HepG2 (cell line): ENCODE data around the gene MAVS. TPM values are rescaled to one million over a fixed set of nuclear protein-coding genes. Genes with fewer than 3 reads are reported as not detected.

Experiments used
- FOXP1 ChIP-seq, 2 experiments: fragments of 450-650 bp in 1 of 2; IDR thresholded peaks; 2 replicates each; pipeline ENCODE4 v1.6.1; 2017 to 2018; ENCODE audit warnings: antibody characterized with exemption in 1 of 2
- HNF4A ChIP-seq: sonication (generic); formaldehyde crosslinking; IDR thresholded peaks from 2 replicates; pipeline ENCODE4 v1.4.0; 2020; ENCODE audit warnings: missing genetic modification reagents
- NFYC ChIP-seq: IDR thresholded peaks from 2 replicates; pipeline ENCODE4 v1.6.1; 2016; ENCODE audit warnings: missing genetic modification reagents, missing compliant biosample characterization
- NR2F2 ChIP-seq: IDR thresholded peaks from 2 replicates; pipeline ENCODE4 v1.6.1; 2012; ENCODE audit warnings: low read depth, inconsistent platforms, borderline replicate concordance
- RARA ChIP-seq: IDR thresholded peaks from 2 replicates; pipeline ENCODE4 v1.6.1; 2016; ENCODE audit warnings: missing genetic modification reagents, missing compliant biosample characterization
- SP1 ChIP-seq, 2 experiments: fragments of 450-650 bp in 1 of 2; sonication (generic) in 1 of 2; formaldehyde crosslinking in 1 of 2; IDR thresholded peaks; 2 replicates each; pipeline versions ENCODE4 v1.4.0 to v1.6.1; 2016 to 2020; ENCODE audit warnings: missing genetic modification reagents in 1 of 2
- TBL1XR1 ChIP-seq: fragments of 150-350 bp; IDR thresholded peaks from 2 replicates; pipeline ENCODE4 v1.6.1; 2014; ENCODE audit warnings: borderline replicate concordance, low read length; ENCODE audit not compliant: partially characterized antibody
- ZBTB8A ChIP-seq: sonication (generic); formaldehyde crosslinking; IDR thresholded peaks from 2 replicates; pipeline ENCODE4 v1.4.0; 2020; ENCODE audit warnings: mild to moderate bottlenecking, low read depth, missing genetic modification reagents, borderline replicate concordance
- ZNF10 ChIP-seq: sonication (generic); formaldehyde crosslinking; IDR thresholded peaks from 2 replicates; pipeline ENCODE4 v1.4.0; 2020; ENCODE audit warnings: mild to moderate bottlenecking, low read depth, missing genetic modification reagents, borderline replicate concordance
- ZNF546 ChIP-seq: sonication (generic); formaldehyde crosslinking; conservative IDR thresholded peaks from 2 replicates; pipeline ENCODE4 v1.8.1; 2023; ENCODE audit warnings: mild to moderate bottlenecking, missing genetic modification reagents
- ZNF615 ChIP-seq: sonication (generic); formaldehyde crosslinking; IDR thresholded peaks from 2 replicates; pipeline ENCODE4 v1.5.0; 2020; ENCODE audit warnings: mild to moderate bottlenecking, missing genetic modification reagents, borderline replicate concordance
- ZNF713 ChIP-seq: sonication (generic); formaldehyde crosslinking; IDR thresholded peaks from 2 replicates; pipeline ENCODE4 v1.4.0; 2020; ENCODE audit warnings: mild to moderate bottlenecking, missing genetic modification reagents
- ZSCAN30 ChIP-seq: sonication (generic); formaldehyde crosslinking; IDR thresholded peaks from 2 replicates; pipeline ENCODE4 v1.5.0; 2020; ENCODE audit warnings: mild to moderate bottlenecking, missing genetic modification reagents
- polyA plus RNA-seq, 8 experiments: library from polyadenylated mRNA; depleted of rRNA in 3 of 8; stranded (reverse) in 7 of 8; unstranded in 1 of 8; fragments of >200 nt; fragmentation: Illumina TruSeq in 4 of 8; extraction: Trizol in 4 of 8; gene quantifications; 2 replicates each; pipeline versions ENCODE4 v1.2.1 to v1.2.3, GENCODE V29; 2011 to 2016; ENCODE audit warnings: low read depth in 4 of 8, missing spikeins in 1 of 8, mixed read lengths in 1 of 8; ENCODE audit not compliant: insufficient read depth in 1 of 8
- total RNA-seq, 5 experiments: library from RNA; depleted of rRNA; stranded (reverse); fragments of >200 nt; fragmentation: Illumina TruSeq; extraction: Trizol; gene quantifications; 2 replicates each; pipeline ENCODE4 v1.2.3, GENCODE V29; 2016; ENCODE audit warnings: low read depth in 1 of 5
- TF ChIP-seq, protein P1 (sequence below): sonication (generic); formaldehyde crosslinking; IDR thresholded peaks from 2 replicates; pipeline ENCODE4 v1.4.0; 2020; ENCODE audit warnings: missing genetic modification reagents, low read depth, mild to moderate bottlenecking, borderline replicate concordance
- TF ChIP-seq, protein P2 (sequence below): sonication (generic); formaldehyde crosslinking; IDR thresholded peaks from 2 replicates; pipeline ENCODE4 v1.5.1; 2020; ENCODE audit warnings: missing genetic modification reagents, mild to moderate bottlenecking, borderline replicate concordance
- TF ChIP-seq, protein P3 (sequence below), 2 experiments: sonication (generic) in 1 of 2; formaldehyde crosslinking in 1 of 2; IDR thresholded peaks; 2 replicates each; pipeline versions ENCODE4 v1.4.0 to v1.6.1; 2016 to 2020; ENCODE audit warnings: borderline replicate concordance in 1 of 2, low read depth in 1 of 2, mild to moderate bottlenecking in 1 of 2, missing genetic modification reagents in 1 of 2
- TF ChIP-seq, protein P4 (sequence below): sonication (generic); formaldehyde crosslinking; IDR thresholded peaks from 2 replicates; pipeline ENCODE4 v1.4.0; 2020; ENCODE audit warnings: mild to moderate bottlenecking, missing genetic modification reagents
- TF ChIP-seq, protein P5 (sequence below): sonication (generic); formaldehyde crosslinking; conservative IDR thresholded peaks from 2 replicates; pipeline ENCODE4 v1.4.0; 2020; ENCODE audit warnings: mild to moderate bottlenecking, missing genetic modification reagents, moderate library complexity

The MAVS gene
- total and polyA plus RNA-seq, 2 of the 13 experiments (the other 11 are each of a cell fraction or from before 2014, with no cell fraction given) = 27.3 to 36.6 TPM

DNA sequence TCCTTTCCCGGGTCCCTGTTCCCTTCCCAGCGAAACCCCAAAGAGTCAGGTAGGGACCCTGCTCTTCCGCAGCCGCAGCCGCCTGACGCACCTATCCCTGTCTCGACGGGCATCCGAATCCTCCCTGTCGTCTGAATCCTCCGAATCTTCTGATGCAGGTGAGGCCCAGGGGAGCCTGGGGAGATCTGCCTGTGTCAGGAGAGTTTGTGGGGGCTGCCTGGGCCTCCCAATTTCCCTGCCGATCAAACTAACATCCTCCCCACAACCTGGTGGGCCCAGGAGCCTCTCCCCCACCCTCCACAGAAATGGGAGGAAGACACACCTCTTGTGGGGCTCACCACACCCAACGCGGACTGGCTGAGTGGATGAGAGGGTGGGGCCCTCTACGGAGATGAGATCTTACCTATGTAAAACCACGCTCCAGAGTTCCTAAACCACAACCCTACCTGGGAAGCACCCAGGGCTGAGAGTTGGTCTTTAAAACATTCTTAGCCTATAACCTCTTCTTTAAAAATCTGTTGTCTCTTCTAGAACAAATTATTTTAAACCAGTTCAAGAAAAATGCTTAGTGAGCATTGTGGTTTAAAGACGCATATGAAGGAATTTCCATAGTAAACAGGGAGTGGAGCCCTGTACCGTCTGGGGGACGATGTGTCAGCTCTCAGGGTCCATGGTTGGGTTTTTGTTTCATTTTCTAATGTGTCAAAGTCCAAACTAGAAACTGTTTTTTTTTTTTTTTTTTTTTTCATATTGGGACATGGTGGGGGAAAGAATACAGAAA is 48.9 kb upstream of the MAVS start (continued):
- TF ChIP-seq RARA (CRISPR knock-in tag) (no peak), ZBTB8A (no peak), HNF4A (CRISPR knock-in tag) (peak; percentile 80), ZNF615 (CRISPR knock-in tag) (no peak), TBL1XR1 (no peak), SP1 (IDR thresholded peaks at IDR 0.05) (no peak), SP1 (CRISPR knock-in tag; IDR thresholded peaks at IDR 0.05) (no peak), ZNF546 (CRISPR knock-in tag) (no peak), ZNF713 (CRISPR knock-in tag) (no peak), ZSCAN30 (CRISPR knock-in tag) (no peak), NR2F2 (no peak), NFYC (CRISPR knock-in tag) (no peak), ZNF10 (CRISPR knock-in tag) (no peak), FOXP1 (IDR thresholded peaks at IDR 0.05) (0 out of 2 replicates have a peak, but pooled peaks have one; percentile 16), FOXP1 (CRISPR knock-in tag; IDR thresholded peaks at IDR 0.05) (no peak)
- TF ChIP-seq, protein P1, sequence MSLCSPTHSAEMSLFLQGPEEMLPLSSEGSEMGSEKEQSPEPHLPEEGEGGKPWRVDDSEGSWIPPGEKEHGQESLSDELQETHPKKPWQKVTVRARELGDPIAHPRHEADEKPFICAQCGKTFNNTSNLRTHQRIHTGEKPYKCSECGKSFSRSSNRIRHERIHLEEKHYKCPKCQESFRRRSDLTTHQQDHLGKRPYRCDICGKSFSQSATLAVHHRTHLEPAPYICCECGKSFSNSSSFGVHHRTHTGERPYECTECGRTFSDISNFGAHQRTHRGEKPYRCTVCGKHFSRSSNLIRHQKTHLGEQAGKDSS (CRISPR knock-in tag) = no peak
- TF ChIP-seq, protein P2, sequence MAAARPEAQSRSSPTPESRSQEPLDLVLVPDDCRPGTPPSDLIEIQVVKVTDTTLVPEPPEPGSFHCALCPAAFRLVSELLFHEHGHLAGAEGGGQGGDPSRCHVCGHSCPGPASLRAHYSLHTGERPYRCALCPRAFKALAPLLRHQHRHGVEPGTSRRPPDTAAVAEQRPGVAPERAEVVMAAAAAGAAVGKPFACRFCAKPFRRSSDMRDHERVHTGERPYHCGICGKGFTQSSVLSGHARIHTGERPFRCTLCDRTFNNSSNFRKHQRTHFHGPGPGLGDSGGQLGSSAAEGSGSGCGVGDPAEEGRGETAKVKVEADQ (CRISPR knock-in tag) = no peak
- TF ChIP-seq, protein P3, sequence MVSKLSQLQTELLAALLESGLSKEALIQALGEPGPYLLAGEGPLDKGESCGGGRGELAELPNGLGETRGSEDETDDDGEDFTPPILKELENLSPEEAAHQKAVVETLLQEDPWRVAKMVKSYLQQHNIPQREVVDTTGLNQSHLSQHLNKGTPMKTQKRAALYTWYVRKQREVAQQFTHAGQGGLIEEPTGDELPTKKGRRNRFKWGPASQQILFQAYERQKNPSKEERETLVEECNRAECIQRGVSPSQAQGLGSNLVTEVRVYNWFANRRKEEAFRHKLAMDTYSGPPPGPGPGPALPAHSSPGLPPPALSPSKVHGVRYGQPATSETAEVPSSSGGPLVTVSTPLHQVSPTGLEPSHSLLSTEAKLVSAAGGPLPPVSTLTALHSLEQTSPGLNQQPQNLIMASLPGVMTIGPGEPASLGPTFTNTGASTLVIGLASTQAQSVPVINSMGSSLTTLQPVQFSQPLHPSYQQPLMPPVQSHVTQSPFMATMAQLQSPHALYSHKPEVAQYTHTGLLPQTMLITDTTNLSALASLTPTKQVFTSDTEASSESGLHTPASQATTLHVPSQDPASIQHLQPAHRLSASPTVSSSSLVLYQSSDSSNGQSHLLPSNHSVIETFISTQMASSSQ (IDR thresholded peaks at IDR 0.05; ENCODE audit: low read depth) = no peak
- TF ChIP-seq, protein P3 (CRISPR knock-in tag; IDR thresholded peaks at IDR 0.05; ENCODE audit: borderline replicate concordance) = no peak
- TF ChIP-seq, protein P4, sequence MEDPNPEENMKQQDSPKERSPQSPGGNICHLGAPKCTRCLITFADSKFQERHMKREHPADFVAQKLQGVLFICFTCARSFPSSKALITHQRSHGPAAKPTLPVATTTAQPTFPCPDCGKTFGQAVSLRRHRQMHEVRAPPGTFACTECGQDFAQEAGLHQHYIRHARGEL = no peak
- TF ChIP-seq, protein P5, sequence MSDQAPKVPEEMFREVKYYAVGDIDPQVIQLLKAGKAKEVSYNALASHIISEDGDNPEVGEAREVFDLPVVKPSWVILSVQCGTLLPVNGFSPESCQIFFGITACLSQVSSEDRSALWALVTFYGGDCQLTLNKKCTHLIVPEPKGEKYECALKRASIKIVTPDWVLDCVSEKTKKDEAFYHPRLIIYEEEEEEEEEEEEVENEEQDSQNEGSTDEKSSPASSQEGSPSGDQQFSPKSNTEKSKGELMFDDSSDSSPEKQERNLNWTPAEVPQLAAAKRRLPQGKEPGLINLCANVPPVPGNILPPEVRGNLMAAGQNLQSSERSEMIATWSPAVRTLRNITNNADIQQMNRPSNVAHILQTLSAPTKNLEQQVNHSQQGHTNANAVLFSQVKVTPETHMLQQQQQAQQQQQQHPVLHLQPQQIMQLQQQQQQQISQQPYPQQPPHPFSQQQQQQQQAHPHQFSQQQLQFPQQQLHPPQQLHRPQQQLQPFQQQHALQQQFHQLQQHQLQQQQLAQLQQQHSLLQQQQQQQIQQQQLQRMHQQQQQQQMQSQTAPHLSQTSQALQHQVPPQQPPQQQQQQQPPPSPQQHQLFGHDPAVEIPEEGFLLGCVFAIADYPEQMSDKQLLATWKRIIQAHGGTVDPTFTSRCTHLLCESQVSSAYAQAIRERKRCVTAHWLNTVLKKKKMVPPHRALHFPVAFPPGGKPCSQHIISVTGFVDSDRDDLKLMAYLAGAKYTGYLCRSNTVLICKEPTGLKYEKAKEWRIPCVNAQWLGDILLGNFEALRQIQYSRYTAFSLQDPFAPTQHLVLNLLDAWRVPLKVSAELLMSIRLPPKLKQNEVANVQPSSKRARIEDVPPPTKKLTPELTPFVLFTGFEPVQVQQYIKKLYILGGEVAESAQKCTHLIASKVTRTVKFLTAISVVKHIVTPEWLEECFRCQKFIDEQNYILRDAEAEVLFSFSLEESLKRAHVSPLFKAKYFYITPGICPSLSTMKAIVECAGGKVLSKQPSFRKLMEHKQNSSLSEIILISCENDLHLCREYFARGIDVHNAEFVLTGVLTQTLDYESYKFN (CRISPR knock-in tag) = peak; percentile 67
